HepG2 (cell line): ENCODE data around the gene JSRP1. TPM values are rescaled to one million over a fixed set of nuclear protein-coding genes. Genes with fewer than 3 reads are reported as not detected.
A peak's percentile ranks its signal among the peaks of the same experiment; 100 is the strongest.

Experiments used
- ATAD3A ChIP-seq: sonication (generic); formaldehyde crosslinking; IDR thresholded peaks from 2 replicates; pipeline ENCODE4 v1.4.0; 2020; ENCODE audit warnings: missing genetic modification reagents
- DMAP1 ChIP-seq: IDR thresholded peaks from 2 replicates; pipeline ENCODE4 v1.6.1; 2016
- GFI1 ChIP-seq: sonication (generic); formaldehyde crosslinking; IDR thresholded peaks from 2 replicates; pipeline ENCODE4 v1.5.0; 2020; ENCODE audit warnings: missing genetic modification reagents, mild to moderate bottlenecking, borderline replicate concordance
- HMGA1 ChIP-seq: sonication (generic); formaldehyde crosslinking; conservative IDR thresholded peaks from 2 replicates; pipeline ENCODE4 v1.4.0; 2020; ENCODE audit warnings: missing genetic modification reagents
- PHF21A ChIP-seq: sonication (generic); formaldehyde crosslinking; IDR thresholded peaks from 2 replicates; pipeline ENCODE4 v1.5.0; 2020; ENCODE audit warnings: mild to moderate bottlenecking, missing genetic modification reagents
- REXO4 ChIP-seq: sonication (generic); formaldehyde crosslinking; IDR thresholded peaks from 2 replicates; pipeline ENCODE4 v1.8.0; 2022; ENCODE audit warnings: missing genetic modification reagents, mild to moderate bottlenecking, borderline replicate concordance
- SRF ChIP-seq: IDR thresholded peaks from 2 replicates; pipeline ENCODE4 v1.6.1; 2011; ENCODE audit warnings: mild to moderate bottlenecking, low read depth, low read length, moderate library complexity
- TCF7L2 ChIP-seq: IDR thresholded peaks from 2 replicates; pipeline ENCODE4 v1.6.1; 2011; ENCODE audit warnings: mild to moderate bottlenecking, low read depth, low read length, moderate library complexity
- ZFY ChIP-seq: sonication (generic); formaldehyde crosslinking; IDR thresholded peaks from 2 replicates; pipeline ENCODE4 v1.4.0; 2020; ENCODE audit warnings: missing genetic modification reagents
- ZNF180 ChIP-seq: sonication (generic); formaldehyde crosslinking; IDR thresholded peaks from 2 replicates; pipeline ENCODE4 v1.4.0; 2020; ENCODE audit warnings: low read depth, missing genetic modification reagents, borderline replicate concordance
- ZNF256 ChIP-seq: sonication (generic); formaldehyde crosslinking; conservative IDR thresholded peaks from 2 replicates; pipeline ENCODE4 v1.4.0; 2020; ENCODE audit warnings: missing genetic modification reagents
- ZNF510 ChIP-seq: sonication (generic); formaldehyde crosslinking; IDR thresholded peaks from 2 replicates; pipeline ENCODE4 v1.4.0; 2020; ENCODE audit warnings: low read depth, mild to moderate bottlenecking, missing genetic modification reagents
- ZNF670 ChIP-seq: sonication (generic); formaldehyde crosslinking; IDR thresholded peaks from 2 replicates; pipeline ENCODE4 v1.8.0; 2022; ENCODE audit warnings: mild to moderate bottlenecking, missing genetic modification reagents, borderline replicate concordance
- ZNF674 ChIP-seq: sonication (generic); formaldehyde crosslinking; IDR thresholded peaks from 2 replicates; pipeline ENCODE4 v1.5.0; 2020; ENCODE audit warnings: low read depth, mild to moderate bottlenecking, missing genetic modification reagents
- ZNF776 ChIP-seq: sonication (generic); formaldehyde crosslinking; IDR thresholded peaks from 2 replicates; pipeline ENCODE4 v1.4.0; 2020; ENCODE audit warnings: mild to moderate bottlenecking, missing genetic modification reagents
- polyA plus RNA-seq, 8 experiments: library from polyadenylated mRNA; depleted of rRNA in 3 of 8; stranded (reverse) in 7 of 8; unstranded in 1 of 8; fragments of >200 nt; fragmentation: Illumina TruSeq in 4 of 8; extraction: Trizol in 4 of 8; gene quantifications; 2 replicates each; pipeline versions ENCODE4 v1.2.1 to v1.2.3, GENCODE V29; 2011 to 2016; ENCODE audit warnings: low read depth in 4 of 8, missing spikeins in 1 of 8, mixed read lengths in 1 of 8; ENCODE audit not compliant: insufficient read depth in 1 of 8
- total RNA-seq, 5 experiments: library from RNA; depleted of rRNA; stranded (reverse); fragments of >200 nt; fragmentation: Illumina TruSeq; extraction: Trizol; gene quantifications; 2 replicates each; pipeline ENCODE4 v1.2.3, GENCODE V29; 2016; ENCODE audit warnings: low read depth in 1 of 5
- TF ChIP-seq, protein P1 (sequence below): sonication (generic); formaldehyde crosslinking; IDR thresholded peaks from 2 replicates; pipeline ENCODE4 v1.4.0; 2020; ENCODE audit warnings: mild to moderate bottlenecking, missing genetic modification reagents
- TF ChIP-seq, protein P2 (sequence below): sonication (generic); formaldehyde crosslinking; IDR thresholded peaks from 2 replicates; pipeline ENCODE4 v1.8.0; 2022; ENCODE audit warnings: mild to moderate bottlenecking, missing genetic modification reagents; ENCODE audit not compliant: insufficient replicate concordance
- TF ChIP-seq, protein P3 (sequence below): sonication (generic); formaldehyde crosslinking; IDR thresholded peaks from 2 replicates; pipeline ENCODE4 v1.4.0; 2020; ENCODE audit warnings: missing genetic modification reagents

JSRP1 gene
- total and polyA plus RNA-seq, 2 of the 13 experiments (the other 11 are each of a cell fraction or from before 2014, with no cell fraction given), result 0.16 to 0.38 TPM

DNA sequence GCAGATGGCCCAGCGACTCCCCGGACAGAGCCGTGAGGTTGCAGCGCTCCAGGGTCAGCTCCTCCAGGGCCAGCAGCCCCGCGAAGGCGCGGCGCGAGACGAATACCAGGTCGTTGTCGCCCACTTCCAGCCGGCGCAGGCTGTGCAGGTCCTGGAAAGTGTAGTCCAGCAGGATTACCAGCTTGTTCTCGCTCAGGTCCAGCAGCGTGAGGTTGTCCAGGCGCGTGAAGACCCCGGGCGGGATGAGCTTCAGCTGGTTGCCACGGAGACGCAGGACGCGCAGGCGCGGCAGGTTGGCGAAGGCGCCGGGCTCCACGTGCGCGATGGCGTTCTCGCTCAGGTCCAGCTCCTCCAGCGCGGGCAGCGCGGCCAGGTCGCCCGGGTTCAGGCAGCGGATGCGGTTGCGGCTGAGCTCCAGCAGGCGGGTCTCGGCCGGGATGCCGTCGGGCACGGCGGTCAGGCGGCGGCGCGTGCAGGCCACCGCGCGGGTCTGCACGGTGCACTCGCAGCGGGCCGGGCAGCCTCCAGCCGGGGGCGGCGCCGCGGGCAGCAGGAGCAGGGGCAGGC lies 35.1 kb upstream of the JSRP1 start (continued):
- peak; percentile 62; the same call in 1 of the 2 replicates for TF ChIP-seq ZNF776 (CRISPR knock-in tag)
- no peak for TF ChIP-seq REXO4 (CRISPR knock-in tag)
- TF ChIP-seq, protein P1, sequence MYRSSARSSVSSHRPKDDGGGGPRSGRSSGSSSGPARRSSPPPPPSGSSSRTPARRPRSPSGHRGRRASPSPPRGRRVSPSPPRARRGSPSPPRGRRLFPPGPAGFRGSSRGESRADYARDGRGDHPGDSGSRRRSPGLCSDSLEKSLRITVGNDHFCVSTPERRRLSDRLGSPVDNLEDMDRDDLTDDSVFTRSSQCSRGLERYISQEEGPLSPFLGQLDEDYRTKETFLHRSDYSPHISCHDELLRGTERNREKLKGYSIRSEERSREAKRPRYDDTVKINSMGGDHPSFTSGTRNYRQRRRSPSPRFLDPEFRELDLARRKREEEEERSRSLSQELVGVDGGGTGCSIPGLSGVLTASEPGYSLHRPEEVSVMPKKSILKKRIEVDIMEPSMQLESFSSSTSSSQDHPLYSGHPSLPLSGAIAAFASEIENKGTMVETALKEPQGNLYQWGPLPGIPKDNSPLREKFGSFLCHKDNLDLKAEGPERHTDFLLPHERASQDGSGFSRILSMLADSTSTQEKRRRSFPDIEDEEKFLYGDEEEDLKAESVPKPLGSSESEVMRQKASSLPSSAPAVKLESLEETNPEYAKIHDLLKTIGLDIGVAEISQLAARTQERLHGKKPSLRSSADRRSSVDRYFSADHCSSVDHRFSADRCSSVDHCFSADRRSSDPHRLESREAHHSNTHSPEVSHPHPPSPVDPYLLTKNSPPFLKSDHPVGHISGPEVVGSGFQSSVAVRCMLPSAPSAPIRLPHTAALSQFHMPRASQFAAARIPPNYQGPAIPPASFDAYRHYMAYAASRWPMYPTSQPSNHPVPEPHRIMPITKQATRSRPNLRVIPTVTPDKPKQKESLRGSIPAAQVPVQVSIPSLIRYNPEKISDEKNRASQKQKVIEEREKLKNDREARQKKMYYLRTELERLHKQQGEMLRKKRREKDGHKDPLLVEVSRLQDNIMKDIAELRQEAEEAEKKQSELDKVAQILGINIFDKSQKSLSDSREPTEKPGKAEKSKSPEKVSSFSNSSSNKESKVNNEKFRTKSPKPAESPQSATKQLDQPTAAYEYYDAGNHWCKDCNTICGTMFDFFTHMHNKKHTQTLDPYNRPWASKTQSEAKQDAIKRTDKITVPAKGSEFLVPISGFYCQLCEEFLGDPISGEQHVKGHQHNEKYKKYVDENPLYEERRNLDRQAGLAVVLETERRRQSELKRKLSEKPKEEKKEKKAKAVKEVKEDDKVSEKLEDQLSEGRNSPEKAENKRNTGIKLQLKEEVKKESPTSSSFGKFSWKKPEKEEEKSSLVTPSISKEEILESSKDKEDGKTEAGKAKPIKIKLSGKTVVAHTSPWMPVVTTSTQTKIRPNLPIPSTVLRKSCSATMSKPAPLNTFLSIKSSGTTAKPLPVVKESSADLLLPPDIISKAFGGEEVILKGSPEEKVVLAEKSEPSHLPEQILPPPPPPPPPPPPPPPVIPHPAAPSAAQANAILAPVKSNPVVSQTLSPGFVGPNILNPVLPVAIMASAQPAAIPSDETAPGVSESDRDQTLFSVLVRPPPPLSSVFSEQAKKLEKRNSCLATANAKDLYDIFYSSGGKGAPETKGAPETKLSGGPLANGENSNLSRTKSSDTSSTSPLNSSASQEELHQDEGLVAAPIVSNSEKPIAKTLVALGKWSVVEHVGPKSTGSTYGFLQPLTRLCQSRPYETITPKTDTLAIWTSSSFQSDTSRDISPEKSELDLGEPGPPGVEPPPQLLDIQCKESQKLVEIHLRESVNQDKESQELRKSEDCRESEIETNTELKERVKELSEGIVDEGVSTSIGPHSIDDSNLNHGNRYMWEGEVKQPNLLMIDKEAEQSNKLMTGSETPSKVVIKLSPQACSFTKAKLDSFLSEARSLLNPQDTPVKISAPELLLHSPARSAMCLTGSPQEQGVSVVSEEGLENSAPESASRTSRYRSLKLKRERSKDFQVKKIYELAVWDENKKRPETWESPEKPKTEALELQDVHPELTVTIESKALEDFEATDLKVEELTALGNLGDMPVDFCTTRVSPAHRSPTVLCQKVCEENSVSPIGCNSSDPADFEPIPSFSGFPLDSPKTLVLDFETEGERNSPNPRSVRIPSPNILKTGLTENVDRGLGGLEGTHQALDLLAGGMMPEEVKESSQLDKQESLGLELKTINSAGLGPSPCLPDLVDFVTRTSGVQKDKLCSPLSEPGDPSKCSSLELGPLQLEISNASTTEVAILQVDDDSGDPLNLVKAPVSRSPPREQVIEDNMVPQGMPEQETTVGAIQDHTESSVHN (CRISPR knock-in tag), result no peak
- peak; percentile 67 for TF ChIP-seq ZFY
- TF ChIP-seq ZNF180, result no peak
- no peak for TF ChIP-seq SRF
- TF ChIP-seq TCF7L2, result no peak
- no peak for TF ChIP-seq GFI1 (CRISPR knock-in tag)
- TF ChIP-seq ATAD3A, result no peak
- TF ChIP-seq ZNF674 (CRISPR knock-in tag), result 0 out of 2 replicates have a peak, but pooled peaks have one; percentile 59
- no peak for TF ChIP-seq ZNF510 (CRISPR knock-in tag)
- TF ChIP-seq ZNF670 (CRISPR knock-in tag), result no peak
- TF ChIP-seq, protein P2, sequence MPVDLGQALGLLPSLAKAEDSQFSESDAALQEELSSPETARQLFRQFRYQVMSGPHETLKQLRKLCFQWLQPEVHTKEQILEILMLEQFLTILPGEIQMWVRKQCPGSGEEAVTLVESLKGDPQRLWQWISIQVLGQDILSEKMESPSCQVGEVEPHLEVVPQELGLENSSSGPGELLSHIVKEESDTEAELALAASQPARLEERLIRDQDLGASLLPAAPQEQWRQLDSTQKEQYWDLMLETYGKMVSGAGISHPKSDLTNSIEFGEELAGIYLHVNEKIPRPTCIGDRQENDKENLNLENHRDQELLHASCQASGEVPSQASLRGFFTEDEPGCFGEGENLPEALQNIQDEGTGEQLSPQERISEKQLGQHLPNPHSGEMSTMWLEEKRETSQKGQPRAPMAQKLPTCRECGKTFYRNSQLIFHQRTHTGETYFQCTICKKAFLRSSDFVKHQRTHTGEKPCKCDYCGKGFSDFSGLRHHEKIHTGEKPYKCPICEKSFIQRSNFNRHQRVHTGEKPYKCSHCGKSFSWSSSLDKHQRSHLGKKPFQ (CRISPR knock-in tag), result peak; percentile 59
- TF ChIP-seq, protein P3, sequence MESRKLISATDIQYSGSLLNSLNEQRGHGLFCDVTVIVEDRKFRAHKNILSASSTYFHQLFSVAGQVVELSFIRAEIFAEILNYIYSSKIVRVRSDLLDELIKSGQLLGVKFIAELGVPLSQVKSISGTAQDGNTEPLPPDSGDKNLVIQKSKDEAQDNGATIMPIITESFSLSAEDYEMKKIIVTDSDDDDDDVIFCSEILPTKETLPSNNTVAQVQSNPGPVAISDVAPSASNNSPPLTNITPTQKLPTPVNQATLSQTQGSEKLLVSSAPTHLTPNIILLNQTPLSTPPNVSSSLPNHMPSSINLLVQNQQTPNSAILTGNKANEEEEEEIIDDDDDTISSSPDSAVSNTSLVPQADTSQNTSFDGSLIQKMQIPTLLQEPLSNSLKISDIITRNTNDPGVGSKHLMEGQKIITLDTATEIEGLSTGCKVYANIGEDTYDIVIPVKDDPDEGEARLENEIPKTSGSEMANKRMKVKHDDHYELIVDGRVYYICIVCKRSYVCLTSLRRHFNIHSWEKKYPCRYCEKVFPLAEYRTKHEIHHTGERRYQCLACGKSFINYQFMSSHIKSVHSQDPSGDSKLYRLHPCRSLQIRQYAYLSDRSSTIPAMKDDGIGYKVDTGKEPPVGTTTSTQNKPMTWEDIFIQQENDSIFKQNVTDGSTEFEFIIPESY (CRISPR knock-in tag), result 0 out of 2 replicates have a peak, but pooled peaks have one; percentile 33
- TF ChIP-seq PHF21A (CRISPR knock-in tag), result no peak
- no peak for TF ChIP-seq ZNF256 (CRISPR knock-in tag)
- TF ChIP-seq HMGA1 (CRISPR knock-in tag), result no peak
- no peak for TF ChIP-seq DMAP1 (CRISPR knock-in tag)
